CD8-positive, alpha-beta memory T cell (primary cell): ENCODE results near the gene TMEM132E. TPM values are rescaled to one million over a fixed set of nuclear protein-coding genes. Genes with fewer than 3 reads are reported as not detected.

ENCODE experiments used
- CTCF ChIA-PET: fragments of 350-600 bp; sonication (Branson Sonifier 250); formaldehyde crosslinking; loops from one replicate; lab custom pipeline; 2021; ENCODE audit warnings: antibody characterized with exemption; lab: Charles Lee
- POLR2A ChIA-PET: fragments of 350-600 bp; sonication (Branson Sonifier 250); formaldehyde crosslinking; loops from one replicate; lab custom pipeline; 2021; ENCODE audit warnings: antibody characterized with exemption; lab: Charles Lee
- DNase-seq, 5 donors: peaks; one replicate each; pipeline versions ENCODE4 v3.0.0 to v3.0.0-alpha.2; 2020 to 2022; ENCODE audit warnings: mixed read lengths in 1 of 5
- H3K27ac ChIP-seq: one replicate; pipeline ENCODE4 v1.7.0; 2013; ENCODE audit warnings: low read depth, mild to moderate bottlenecking, low read length, moderate library complexity
- H3K27me3 ChIP-seq: 2 replicates; pipeline ENCODE4 v1.7.0; 2013; ENCODE audit warnings: low read length, mild to moderate bottlenecking; ENCODE audit not compliant: insufficient read depth, poor library complexity, severe bottlenecking
- H3K36me3 ChIP-seq: 2 replicates; pipeline ENCODE4 v1.7.0; 2013; ENCODE audit warnings: mild to moderate bottlenecking, low read length, moderate library complexity; ENCODE audit not compliant: insufficient read depth
- H3K4me1 ChIP-seq: 2 replicates; pipeline ENCODE4 v1.7.0; 2013; ENCODE audit warnings: mild to moderate bottlenecking, low read length, moderate library complexity; ENCODE audit not compliant: insufficient read depth
- H3K4me3 ChIP-seq: 2 replicates; pipeline ENCODE4 v1.7.0; 2013; ENCODE audit warnings: mild to moderate bottlenecking, low read length
- H3K9me3 ChIP-seq: 2 replicates; pipeline ENCODE4 v1.7.0; 2013; ENCODE audit warnings: mild to moderate bottlenecking, low read length
- H3K27ac Mint-ChIP-seq, 8 donors: one replicate each; pipeline ENCODE4 v1.8.0; 2020 to 2021; ENCODE audit warnings: mixed read lengths in 8 of 8, mild to moderate bottlenecking in 6 of 8, inconsistent platforms in 3 of 8, moderate library complexity in 3 of 8
- H3K27me3 Mint-ChIP-seq, 2 donors: one replicate each; pipeline ENCODE4 v1.8.0; 2020 to 2021; ENCODE audit warnings: mixed read lengths in 2 of 2, mild to moderate bottlenecking in 1 of 2, moderate library complexity in 1 of 2
- H3K36me3 Mint-ChIP-seq, 3 donors: one replicate each; pipeline ENCODE4 v1.8.0; 2020 to 2021; ENCODE audit warnings: mixed read lengths in 3 of 3, inconsistent platforms in 1 of 3, mild to moderate bottlenecking in 1 of 3
- H3K4me1 Mint-ChIP-seq, 3 donors: one replicate each; pipeline ENCODE4 v1.8.0; 2020 to 2021; ENCODE audit warnings: mixed read lengths in 3 of 3, inconsistent platforms in 1 of 3, mild to moderate bottlenecking in 1 of 3
- H3K4me3 Mint-ChIP-seq, 7 donors: one replicate each; pipeline ENCODE4 v1.8.0; 2020 to 2021; ENCODE audit warnings: mixed read lengths in 7 of 7, mild to moderate bottlenecking in 6 of 7, moderate library complexity in 4 of 7, inconsistent platforms in 2 of 7
- H3K9me3 Mint-ChIP-seq, 5 donors: one replicate each; pipeline ENCODE4 v1.8.0; 2020 to 2022; ENCODE audit warnings: mixed read lengths in 5 of 5, mild to moderate bottlenecking in 3 of 5, moderate library complexity in 2 of 5, inconsistent platforms in 1 of 5
- polyA plus RNA-seq: library from polyadenylated mRNA; unstranded; fragments of 300-500 nt; fragmentation: Illumina TruSeq; gene quantifications from one replicate; pipeline ENCODE4 v1.2.3, GENCODE V29; 2021
- total RNA-seq, 2 experiments: library from RNA; stranded (reverse); gene quantifications; one replicate each; pipeline ENCODE4 v1.2.3, GENCODE V29; 2021

The TMEM132E gene
- total and polyA plus RNA-seq, 3 experiments from 2014 or later, result 0.24 TPM; not detected in 2

GRCh38 chr17:34565713-34566112 lies 13.7 kb upstream of the TMEM132E start:
- Mint-ChIP-seq H3K4me3 (no peak overlapping the region), H3K27me3 (peaks cover 15 to 27% of the 10 kb centered on the region in 2 donors), H3K36me3 (no peaks in the 10 kb centered on the region), H3K9me3 (peaks cover 0 to 2% (median 0%) of the 10 kb centered on the region in 5 donors), H3K4me1 (no peaks in the 10 kb centered on the region), H3K27ac (no peak overlapping the region)
- Histone ChIP-seq H3K4me1 (no peaks in the 10 kb centered on the region), H3K4me3 (no peak overlapping the region), H3K27ac (no peak overlapping the region), H3K9me3 (no peaks in the 10 kb centered on the region), H3K36me3 (no peaks in the 10 kb centered on the region), H3K27me3 (peaks cover 13% of the 10 kb centered on the region)
- ChIA-PET POLR2A (no interaction called here), CTCF (no interaction called here)
- DNase-seq, result no peak

- no peaks in the 10 kb centered on the region for H3K36me3 Mint-ChIP-seq
- POLR2A ChIA-PET, result interaction anchor here (0.8 kb wide), 1 partner anchor 13 kb away, joined by 4 read pairs; the partner anchor contains the start of gene TMEM132E
- Histone ChIP-seq H3K36me3 (no peaks in the 10 kb centered on the region), H3K27ac (no peak overlapping the region), H3K27me3 (peaks cover 13% of the 10 kb centered on the region), H3K9me3 (no peaks in the 10 kb centered on the region), H3K4me3 (no peak overlapping the region), H3K4me1 (no peaks in the 10 kb centered on the region)
- H3K9me3 Mint-ChIP-seq, result peaks cover 0 to 4% (median 0%) of the 10 kb centered on the region in 5 donors
- no peaks in the 10 kb centered on the region for H3K4me1 Mint-ChIP-seq
- no peak overlapping the region for H3K27ac Mint-ChIP-seq
- H3K27me3 Mint-ChIP-seq, result peaks cover 20 to 30% of the 10 kb centered on the region in 2 donors
- DNase-seq, result no peak
- CTCF ChIA-PET, result no interaction called here
- H3K4me3 Mint-ChIP-seq, result no peak overlapping the region
Measured at GRCh38 chr17:34566201-34566600, 13.2 kb upstream of the TMEM132E start.

DNA sequence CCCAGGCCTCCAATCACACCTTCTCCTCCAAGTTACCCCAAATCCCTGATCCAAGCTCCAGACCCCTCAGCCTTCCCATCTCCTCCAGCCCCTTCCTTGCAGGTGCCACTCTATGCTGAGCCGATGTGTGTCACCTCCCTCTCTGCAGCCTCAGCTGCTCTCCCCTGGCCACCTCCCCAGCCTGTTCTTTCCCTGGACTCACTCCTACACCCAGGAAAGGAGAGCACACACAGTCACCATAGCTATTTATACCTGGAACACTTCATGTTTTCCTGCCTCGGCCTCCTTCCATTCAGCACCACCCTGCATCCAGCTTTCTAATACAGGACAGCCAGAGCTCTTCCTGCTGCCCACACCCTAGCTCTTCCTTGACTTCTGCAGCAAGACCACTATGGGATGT lies 12.5 kb upstream of the TMEM132E start:
- Histone ChIP-seq H3K36me3 (no peaks in the 10 kb centered on the region), H3K27ac (no peak overlapping the region), H3K27me3 (peaks cover 13% of the 10 kb centered on the region), H3K4me3 (no peak overlapping the region), H3K9me3 (no peaks in the 10 kb centered on the region), H3K4me1 (no peaks in the 10 kb centered on the region)
- no peaks in the 10 kb centered on the region for H3K4me1 Mint-ChIP-seq
- DNase-seq, result no peak
- H3K27ac Mint-ChIP-seq, result no peak overlapping the region
- H3K27me3 Mint-ChIP-seq, result peaks cover 23 to 31% of the 10 kb centered on the region in 2 donors
- ChIA-PET POLR2A (interaction anchor here (0.8 kb wide), 1 partner anchor 12 kb away, joined by 4 read pairs; the partner anchor contains the start of gene TMEM132E), CTCF (no interaction called here)
- no peaks in the 10 kb centered on the region for H3K36me3 Mint-ChIP-seq
- H3K9me3 Mint-ChIP-seq, result peaks cover 0 to 4% (median 0%) of the 10 kb centered on the region in 5 donors
- no peak overlapping the region for H3K4me3 Mint-ChIP-seq

DNA sequence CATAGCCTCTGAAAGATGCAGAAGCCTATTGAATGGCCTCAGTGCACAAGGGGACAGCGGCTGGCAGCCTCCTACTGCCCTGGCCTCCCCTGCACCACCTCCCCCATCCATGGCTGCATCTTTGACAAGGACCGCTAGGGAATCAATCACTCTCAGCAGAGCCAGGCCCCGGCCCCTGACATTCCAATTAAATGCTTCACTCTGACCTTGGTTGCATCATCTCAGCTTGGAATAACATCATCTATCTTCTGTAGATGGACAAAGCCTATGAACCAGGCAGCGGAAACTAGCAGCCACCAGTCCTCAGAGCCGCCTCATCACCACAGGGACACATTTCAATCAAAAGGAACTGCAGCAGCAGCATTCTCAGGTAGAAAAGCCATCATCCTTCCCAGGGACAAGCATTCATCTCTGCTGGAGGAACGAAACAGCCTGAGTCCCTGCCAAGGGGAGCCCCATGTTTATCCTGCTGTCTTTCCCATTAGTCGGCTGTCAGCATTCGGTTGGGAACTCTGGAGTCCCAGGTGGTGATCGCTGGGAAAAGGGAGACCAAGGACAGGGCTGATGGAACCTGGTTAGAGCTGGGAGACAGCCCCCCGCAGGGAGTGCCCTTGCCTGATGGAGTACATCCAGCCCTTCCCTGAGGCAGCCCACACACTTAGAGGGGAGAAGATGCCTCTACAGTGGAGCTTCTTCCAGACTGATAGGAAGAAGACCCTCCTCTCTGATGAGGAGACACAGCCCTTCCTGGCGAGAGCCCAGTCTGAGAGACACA lies 11.5 kb upstream of the TMEM132E start:
- Mint-ChIP-seq H3K4me3 (no peak overlapping the region), H3K36me3 (no peaks in the 10 kb centered on the region), H3K9me3 (peaks cover 0 to 4% (median 0%) of the 10 kb centered on the region in 5 donors), H3K4me1 (no peaks in the 10 kb centered on the region), H3K27me3 (peaks cover 28 to 41% of the 10 kb centered on the region in 2 donors), H3K27ac (no peak overlapping the region)
- H3K27me3 ChIP-seq, result peaks cover 13% of the 10 kb centered on the region
- CTCF ChIA-PET, result no interaction called here
- no peak overlapping the region for H3K4me3 ChIP-seq
- POLR2A ChIA-PET, result no interaction called here
- no peak overlapping the region for H3K27ac ChIP-seq
- H3K9me3 ChIP-seq, result no peaks in the 10 kb centered on the region
- no peak for DNase-seq
- H3K36me3 ChIP-seq, result no peaks in the 10 kb centered on the region
- no peaks in the 10 kb centered on the region for H3K4me1 ChIP-seq

DNA sequence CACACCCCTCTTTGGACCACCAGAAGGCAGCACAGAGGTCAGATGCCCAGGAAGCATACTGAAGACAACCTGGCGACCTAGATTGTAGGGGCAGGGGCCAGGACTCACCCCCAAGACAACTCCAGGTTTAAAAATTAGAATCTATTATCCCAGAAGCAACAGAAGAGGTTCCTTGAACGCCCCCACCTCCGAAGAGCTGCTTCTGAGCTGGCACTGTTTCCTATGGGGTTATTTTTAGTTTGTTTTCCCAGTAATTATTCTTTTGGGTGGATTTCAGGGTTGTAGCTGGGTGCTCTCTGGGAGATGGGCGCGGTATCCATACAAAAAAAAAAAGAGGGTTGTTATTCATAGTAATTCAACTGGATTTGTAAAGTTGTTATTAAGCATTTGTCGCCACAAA lies 10.4 kb upstream of the TMEM132E start:
- Histone ChIP-seq H3K4me3 (no peak overlapping the region), H3K4me1 (no peaks in the 10 kb centered on the region), H3K27ac (no peak overlapping the region), H3K9me3 (no peaks in the 10 kb centered on the region), H3K36me3 (no peaks in the 10 kb centered on the region), H3K27me3 (peaks cover 16% of the 10 kb centered on the region)
- CTCF ChIA-PET, result no interaction called here
- POLR2A ChIA-PET, result no interaction called here
- H3K9me3 Mint-ChIP-seq, result peaks cover 0 to 4% (median 0%) of the 10 kb centered on the region in 5 donors
- H3K27ac Mint-ChIP-seq, result no peak overlapping the region
- H3K36me3 Mint-ChIP-seq, result no peaks in the 10 kb centered on the region
- no peak overlapping the region for H3K4me3 Mint-ChIP-seq
- H3K4me1 Mint-ChIP-seq, result no peaks in the 10 kb centered on the region
- H3K27me3 Mint-ChIP-seq, result peaks cover 26 to 44% of the 10 kb centered on the region in 2 donors
- DNase-seq, result no peak

DNA sequence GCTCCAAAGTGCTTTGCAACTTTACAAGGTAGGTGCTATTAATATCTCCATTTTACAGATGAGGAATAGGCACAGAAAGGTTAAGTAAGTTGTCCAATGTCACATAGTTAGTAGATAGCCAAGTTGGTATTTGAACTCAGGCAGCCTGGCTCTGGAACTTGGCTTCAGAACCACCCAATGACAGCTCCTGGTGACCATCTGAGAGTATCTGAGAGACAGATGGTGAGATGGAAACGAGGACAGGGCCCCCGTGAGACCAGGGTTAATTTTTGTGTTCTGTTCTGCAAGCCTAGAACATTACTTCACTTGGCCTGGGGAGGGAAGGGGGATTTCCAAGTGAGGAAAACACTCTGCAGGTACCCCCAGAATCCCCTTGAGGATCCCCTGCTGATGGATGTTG lies 9.8 kb upstream of the TMEM132E start:
- H3K4me3 ChIP-seq, result no peak overlapping the region
- Mint-ChIP-seq H3K9me3 (peaks cover 0 to 4% (median 0%) of the 10 kb centered on the region in 5 donors), H3K27ac (no peak overlapping the region), H3K4me3 (no peak overlapping the region), H3K4me1 (no peaks in the 10 kb centered on the region), H3K36me3 (no peaks in the 10 kb centered on the region), H3K27me3 (peaks cover 30 to 46% of the 10 kb centered on the region in 2 donors)
- no peak for DNase-seq
- CTCF ChIA-PET, result no interaction called here
- no peaks in the 10 kb centered on the region for H3K36me3 ChIP-seq
- POLR2A ChIA-PET, result no interaction called here
- no peaks in the 10 kb centered on the region for H3K4me1 ChIP-seq
- no peaks in the 10 kb centered on the region for H3K9me3 ChIP-seq
- H3K27ac ChIP-seq, result no peak overlapping the region
- H3K27me3 ChIP-seq, result peaks cover 15% of the 10 kb centered on the region

- Histone ChIP-seq H3K9me3 (no peaks in the 10 kb centered on the region), H3K27ac (no peak overlapping the region), H3K4me1 (no peaks in the 10 kb centered on the region), H3K36me3 (no peaks in the 10 kb centered on the region), H3K4me3 (no peak overlapping the region), H3K27me3 (peaks cover 12% of the 10 kb centered on the region)
- no peaks in the 10 kb centered on the region for H3K36me3 Mint-ChIP-seq
- H3K4me1 Mint-ChIP-seq, result no peaks in the 10 kb centered on the region
- H3K27ac Mint-ChIP-seq, result peak overlapping the region in 1 of 8 donors; percentile 23
- peaks cover 0 to 4% (median 0%) of the 10 kb centered on the region in 5 donors for H3K9me3 Mint-ChIP-seq
- DNase-seq, result no peak
- ChIA-PET POLR2A (no interaction called here), CTCF (no interaction called here)
- no peak overlapping the region for H3K4me3 Mint-ChIP-seq
- H3K27me3 Mint-ChIP-seq, result peaks cover 38 to 55% of the 10 kb centered on the region in 2 donors
Measured at GRCh38 chr17:34570506-34570905, 8.9 kb upstream of the TMEM132E start.

GRCh38 chr17:34571428-34572130 lies 7.8 kb upstream of the TMEM132E start:
- Mint-ChIP-seq H3K4me3 (no peak overlapping the region), H3K9me3 (peaks cover 0 to 4% (median 0%) of the 10 kb centered on the region in 5 donors), H3K27ac (no peak overlapping the region), H3K36me3 (no peaks in the 10 kb centered on the region), H3K4me1 (no peaks in the 10 kb centered on the region), H3K27me3 (peaks cover 39 to 65% of the 10 kb centered on the region in 2 donors)
- no peaks in the 10 kb centered on the region for H3K9me3 ChIP-seq
- DNase-seq, result no peak
- no peaks in the 10 kb centered on the region for H3K36me3 ChIP-seq
- H3K4me3 ChIP-seq, result no peak overlapping the region
- ChIA-PET POLR2A (no interaction called here), CTCF (interaction anchor here (0.7 kb wide), 1 partner anchor 11 kb away, joined by 3 read pairs; no protein-coding TSS in a partner anchor)
- H3K27me3 ChIP-seq, result peaks cover 12% of the 10 kb centered on the region
- no peak overlapping the region for H3K27ac ChIP-seq
- H3K4me1 ChIP-seq, result no peaks in the 10 kb centered on the region
